HEK293 (cell line): ENCODE data around the gene VPS13D.

Source experiments
- CTCF ChIA-PET: fragments of 350-600 bp; formaldehyde crosslinking; extraction: SDS; loops from one replicate; lab custom pipeline; 2021; ENCODE audit warnings: antibody characterized with exemption; lab: Yijun Ruan, JAX
- POLR2A ChIA-PET: fragments of 300-600 bp; formaldehyde crosslinking; extraction: SDS; loops from one replicate; lab custom pipeline; 2020; ENCODE audit warnings: antibody characterized with exemption, inconsistent platforms; lab: Yijun Ruan, JAX
- H3K27ac ChIP-seq: fragments of 200-500 bp; sonication (Bioruptor generic); 2 replicates; pipeline ENCODE4 v1.5.1; 2014; ENCODE audit warnings: low read depth, low read length, control low read depth, inconsistent platforms; ENCODE audit errors: extremely low read depth
- H3K36me3 ChIP-seq, 2 experiments: fragments of 200-500 bp in 1 of 2; sonication (Bioruptor generic) in 1 of 2; 1 replicate in 1 of 2; 2 replicates in 1 of 2; pipeline ENCODE4 v1.5.1; 2014 to 2017; ENCODE audit warnings: inconsistent platforms in 2 of 2, low read length in 2 of 2; ENCODE audit not compliant: control insufficient read depth in 2 of 2, insufficient read depth in 1 of 2
- H3K4me1 ChIP-seq: fragments of 200-500 bp; sonication (Bioruptor generic); 2 replicates; pipeline ENCODE4 v1.5.1; 2014; ENCODE audit warnings: mild to moderate bottlenecking, low read length, inconsistent platforms; ENCODE audit not compliant: control insufficient read depth, insufficient read depth
- H3K4me3 ChIP-seq: 2 replicates; pipeline ENCODE4 v1.5.1; 2011; ENCODE audit warnings: low read depth, mild to moderate bottlenecking, control low read depth, low read length, moderate library complexity
- H3K9me3 ChIP-seq: fragments of 200-500 bp; sonication (Bioruptor generic); 2 replicates; pipeline ENCODE4 v1.5.1; 2014; ENCODE audit warnings: low read depth, low read length, inconsistent platforms; ENCODE audit not compliant: control insufficient read depth, insufficient read depth
- GLIS2 ChIP-seq: fragments of 450-650 bp; formaldehyde crosslinking; IDR thresholded peaks from 2 replicates; pipeline ENCODE4 v1.5.1; 2016; ENCODE audit warnings: missing biosample characterization, missing genetic modification characterization
- MEIS1 ChIP-seq: sonication (generic); formaldehyde crosslinking; IDR thresholded peaks from 2 replicates; pipeline ENCODE4 v1.8.1; 2022; ENCODE audit warnings: missing genetic modification reagents, mild to moderate bottlenecking, borderline replicate concordance
- OSR2 ChIP-seq: fragments of 450-650 bp; formaldehyde crosslinking; IDR thresholded peaks from 2 replicates; pipeline ENCODE4 v1.5.1; 2016; ENCODE audit warnings: missing biosample characterization, missing genetic modification characterization
- PRDM4 ChIP-seq: fragments of 450-650 bp; formaldehyde crosslinking; IDR thresholded peaks from 2 replicates; pipeline ENCODE4 v1.5.1; 2017; ENCODE audit warnings: missing biosample characterization, missing genetic modification characterization
- PRDM6 ChIP-seq: fragments of 450-650 bp; formaldehyde crosslinking; IDR thresholded peaks from 2 replicates; pipeline ENCODE4 v1.5.1; 2017; ENCODE audit warnings: missing biosample characterization, missing genetic modification characterization
- SP7 ChIP-seq: fragments of 450-650 bp; formaldehyde crosslinking; IDR thresholded peaks from 2 replicates; pipeline ENCODE4 v1.5.1; 2016; ENCODE audit warnings: missing biosample characterization, missing genetic modification characterization
- TRIM28 ChIP-seq: IDR thresholded peaks from 2 replicates; pipeline ENCODE4 v1.6.1; 2011; ENCODE audit warnings: low read length, control low read depth, borderline replicate concordance
- YY1 ChIP-seq: fragments of 450-650 bp; formaldehyde crosslinking; IDR thresholded peaks from 2 replicates; pipeline ENCODE4 v1.5.1; 2018; ENCODE audit warnings: missing biosample characterization, missing genetic modification characterization
- ZEB2 ChIP-seq: fragments of 450-650 bp; formaldehyde crosslinking; IDR thresholded peaks from 2 replicates; pipeline ENCODE4 v1.5.1; 2016; ENCODE audit warnings: missing biosample characterization, missing genetic modification characterization
- ZNF132 ChIP-seq: fragments of 450-650 bp; formaldehyde crosslinking; IDR thresholded peaks from 2 replicates; pipeline ENCODE4 v1.5.1; 2017; ENCODE audit warnings: missing biosample characterization, missing genetic modification characterization, borderline replicate concordance
- ZNF16 ChIP-seq: fragments of 450-650 bp; formaldehyde crosslinking; IDR thresholded peaks from 2 replicates; pipeline ENCODE4 v1.5.1; 2016; ENCODE audit warnings: low read depth, missing biosample characterization, missing genetic modification characterization
- ZNF202 ChIP-seq: fragments of 450-650 bp; formaldehyde crosslinking; IDR thresholded peaks from 2 replicates; pipeline ENCODE4 v1.5.1; 2016; ENCODE audit warnings: missing biosample characterization, missing genetic modification characterization, borderline replicate concordance
- ZNF221 ChIP-seq: fragments of 450-650 bp; formaldehyde crosslinking; IDR thresholded peaks from 2 replicates; pipeline ENCODE4 v1.5.1; 2017; ENCODE audit warnings: missing biosample characterization, missing genetic modification characterization, borderline replicate concordance
- ZNF23 ChIP-seq: fragments of 450-650 bp; formaldehyde crosslinking; IDR thresholded peaks from 2 replicates; pipeline ENCODE4 v1.5.1; 2016; ENCODE audit warnings: missing biosample characterization, missing genetic modification characterization, borderline replicate concordance
- ZNF501 ChIP-seq: fragments of 450-650 bp; formaldehyde crosslinking; IDR thresholded peaks from 2 replicates; pipeline ENCODE4 v1.5.1; 2016; ENCODE audit warnings: missing biosample characterization, missing genetic modification characterization
- ZNF600 ChIP-seq: fragments of 450-650 bp; formaldehyde crosslinking; IDR thresholded peaks from 2 replicates; pipeline ENCODE4 v1.5.1; 2016; ENCODE audit warnings: missing biosample characterization, missing genetic modification characterization
- TF ChIP-seq, protein P1 (sequence below): fragments of 450-650 bp; formaldehyde crosslinking; IDR thresholded peaks from 2 replicates; pipeline ENCODE4 v1.5.1; 2016; ENCODE audit warnings: missing biosample characterization, missing genetic modification characterization
- TF ChIP-seq, protein P2 (sequence below): fragments of 450-650 bp; formaldehyde crosslinking; conservative IDR thresholded peaks from 2 replicates; pipeline ENCODE4 v1.5.1; 2016; ENCODE audit warnings: low read depth, missing biosample characterization, missing genetic modification characterization
- TF ChIP-seq, protein P3 (sequence below): fragments of 450-650 bp; formaldehyde crosslinking; IDR thresholded peaks from 2 replicates; pipeline ENCODE4 v1.5.1; 2016; ENCODE audit warnings: missing biosample characterization, missing genetic modification characterization
- TF ChIP-seq, protein P4 (sequence below): IDR thresholded peaks from 2 replicates; pipeline ENCODE4 v1.6.1; 2011; ENCODE audit warnings: mild to moderate bottlenecking, low read depth, low read length, borderline replicate concordance

The VPS13D gene

DNA sequence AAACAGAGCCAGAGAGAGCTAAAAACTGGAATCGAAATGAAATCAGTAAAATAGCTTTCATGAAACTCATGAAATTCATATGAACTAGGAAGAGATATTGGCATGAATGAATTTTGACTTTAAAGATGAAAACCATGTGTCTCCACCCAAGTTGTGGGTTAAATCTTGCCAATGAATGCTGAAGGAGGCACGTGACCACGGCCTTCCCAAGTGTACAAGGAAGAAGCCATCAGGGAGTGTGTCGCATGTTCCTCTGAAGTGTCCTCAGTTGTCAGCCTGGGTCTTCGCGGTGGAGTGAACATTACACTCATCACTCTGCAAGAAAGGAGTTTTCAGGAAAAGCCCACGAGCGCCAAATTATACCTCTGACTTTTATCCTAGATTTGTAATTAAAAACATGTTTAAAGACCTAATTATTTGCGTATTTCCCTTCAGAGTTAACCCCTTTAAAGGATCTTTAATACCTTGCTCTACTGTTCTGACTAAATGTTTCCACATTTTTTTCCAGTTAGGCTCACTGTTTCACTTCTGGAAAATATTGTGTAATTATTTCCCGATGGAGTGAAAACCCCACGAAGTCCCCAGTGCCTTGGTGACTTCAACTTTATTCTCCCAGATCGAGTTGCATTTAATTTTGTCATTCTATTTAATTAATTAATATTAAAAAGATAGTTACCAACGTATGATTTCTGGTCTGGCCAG, 269.9 kb downstream of the VPS13D start:
- Histone ChIP-seq H3K36me3 (peaks cover 0 to 15% of the 10 kb centered on the region in 2 experiments; a peak in 1 of 3 replicates), H3K4me3 (no peak overlapping the region)
- CTCF ChIA-PET, result no interaction called here

DNA sequence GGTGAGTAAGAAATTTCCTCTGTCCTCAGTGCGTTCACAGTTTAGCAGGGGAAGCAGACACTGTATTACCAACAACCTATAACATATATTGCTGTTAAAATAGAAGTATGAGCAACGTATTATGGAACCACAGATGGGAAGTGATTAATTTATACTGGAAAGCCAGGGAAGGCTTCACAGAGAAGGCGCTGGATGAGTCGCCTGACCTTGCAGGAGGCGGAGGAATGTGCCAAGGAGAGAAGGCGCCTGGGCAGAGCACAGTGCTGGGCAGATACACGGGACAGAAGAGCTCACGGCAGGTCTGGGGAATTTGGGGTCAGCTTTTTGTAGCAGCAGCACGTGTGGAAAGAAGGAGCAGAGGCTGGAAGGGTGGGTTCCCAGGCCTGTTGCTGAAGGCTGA, 271.8 kb downstream of the VPS13D start:
- TF ChIP-seq, protein P1, sequence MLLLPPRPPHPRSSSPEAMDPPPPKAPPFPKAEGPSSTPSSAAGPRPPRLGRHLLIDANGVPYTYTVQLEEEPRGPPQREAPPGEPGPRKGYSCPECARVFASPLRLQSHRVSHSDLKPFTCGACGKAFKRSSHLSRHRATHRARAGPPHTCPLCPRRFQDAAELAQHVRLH (tag by site-specific recombination), result no peak
- TF ChIP-seq, protein P2, sequence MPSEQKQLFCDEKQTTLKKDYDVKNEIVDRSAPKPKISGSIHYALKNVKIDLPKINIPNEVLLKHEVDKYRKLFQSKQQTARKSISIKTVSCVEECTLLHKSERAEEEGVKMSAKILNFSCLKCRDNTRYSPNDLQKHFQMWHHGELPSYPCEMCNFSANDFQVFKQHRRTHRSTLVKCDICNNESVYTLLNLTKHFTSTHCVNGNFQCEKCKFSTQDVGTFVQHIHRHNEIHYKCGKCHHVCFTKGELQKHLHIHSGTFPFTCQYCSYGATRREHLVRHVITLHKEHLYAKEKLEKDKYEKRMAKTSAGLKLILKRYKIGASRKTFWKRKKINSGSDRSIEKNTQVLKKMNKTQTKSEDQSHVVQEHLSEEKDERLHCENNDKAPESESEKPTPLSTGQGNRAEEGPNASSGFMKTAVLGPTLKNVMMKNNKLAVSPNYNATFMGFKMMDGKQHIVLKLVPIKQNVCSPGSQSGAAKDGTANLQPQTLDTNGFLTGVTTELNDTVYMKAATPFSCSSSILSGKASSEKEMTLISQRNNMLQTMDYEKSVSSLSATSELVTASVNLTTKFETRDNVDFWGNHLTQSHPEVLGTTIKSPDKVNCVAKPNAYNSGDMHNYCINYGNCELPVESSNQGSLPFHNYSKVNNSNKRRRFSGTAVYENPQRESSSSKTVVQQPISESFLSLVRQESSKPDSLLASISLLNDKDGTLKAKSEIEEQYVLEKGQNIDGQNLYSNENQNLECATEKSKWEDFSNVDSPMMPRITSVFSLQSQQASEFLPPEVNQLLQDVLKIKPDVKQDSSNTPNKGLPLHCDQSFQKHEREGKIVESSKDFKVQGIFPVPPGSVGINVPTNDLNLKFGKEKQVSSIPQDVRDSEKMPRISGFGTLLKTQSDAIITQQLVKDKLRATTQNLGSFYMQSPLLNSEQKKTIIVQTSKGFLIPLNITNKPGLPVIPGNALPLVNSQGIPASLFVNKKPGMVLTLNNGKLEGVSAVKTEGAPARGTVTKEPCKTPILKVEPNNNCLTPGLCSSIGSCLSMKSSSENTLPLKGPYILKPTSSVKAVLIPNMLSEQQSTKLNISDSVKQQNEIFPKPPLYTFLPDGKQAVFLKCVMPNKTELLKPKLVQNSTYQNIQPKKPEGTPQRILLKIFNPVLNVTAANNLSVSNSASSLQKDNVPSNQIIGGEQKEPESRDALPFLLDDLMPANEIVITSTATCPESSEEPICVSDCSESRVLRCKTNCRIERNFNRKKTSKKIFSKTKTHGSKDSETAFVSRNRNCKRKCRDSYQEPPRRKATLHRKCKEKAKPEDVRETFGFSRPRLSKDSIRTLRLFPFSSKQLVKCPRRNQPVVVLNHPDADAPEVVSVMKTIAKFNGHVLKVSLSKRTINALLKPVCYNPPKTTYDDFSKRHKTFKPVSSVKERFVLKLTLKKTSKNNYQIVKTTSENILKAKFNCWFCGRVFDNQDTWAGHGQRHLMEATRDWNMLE (tag by site-specific recombination), result no peak
- TF ChIP-seq SP7, result no peak
- TF ChIP-seq ZNF202 (tag by site-specific recombination), result no peak
- TF ChIP-seq ZNF23 (tag by site-specific recombination), result no peak
- no peak for TF ChIP-seq ZNF600 (tag by site-specific recombination)
- ChIA-PET CTCF (interaction anchor here (0.6 to 0.7 kb wide), 2 partner anchors 8 to 48 kb away, joined by 3 to 4 read pairs; no protein-coding TSS in a partner anchor), POLR2A (interaction anchor here (0.5 kb wide), 1 partner anchor 113 kb away, joined by 3 read pairs; no protein-coding TSS in a partner anchor)
- Histone ChIP-seq H3K4me1 (no peaks in the 10 kb centered on the region), H3K4me3 (no peak overlapping the region), H3K36me3 (peaks cover 0 to 16% of the 10 kb centered on the region in 2 experiments; a peak in 1 of 3 replicates), H3K9me3 (no peaks in the 10 kb centered on the region), H3K27ac (no peak overlapping the region)

More for the DNA sequence above, 269.9 kb downstream of the VPS13D start:
- Histone ChIP-seq H3K9me3 (no peaks in the 10 kb centered on the region), H3K27ac (no peak overlapping the region), H3K4me1 (no peaks in the 10 kb centered on the region)
- TF ChIP-seq MEIS1 (CRISPR knock-in tag), result no peak
- no peak for TF ChIP-seq ZEB2
- no peak for TF ChIP-seq ZNF16 (tag by site-specific recombination)
- no peak for TF ChIP-seq YY1
- TF ChIP-seq, protein P1 (tag by site-specific recombination), result no peak
- TF ChIP-seq PRDM6 (tag by site-specific recombination), result no peak
- no peak for TF ChIP-seq PRDM4 (tag by site-specific recombination)
- TF ChIP-seq, protein P3, sequence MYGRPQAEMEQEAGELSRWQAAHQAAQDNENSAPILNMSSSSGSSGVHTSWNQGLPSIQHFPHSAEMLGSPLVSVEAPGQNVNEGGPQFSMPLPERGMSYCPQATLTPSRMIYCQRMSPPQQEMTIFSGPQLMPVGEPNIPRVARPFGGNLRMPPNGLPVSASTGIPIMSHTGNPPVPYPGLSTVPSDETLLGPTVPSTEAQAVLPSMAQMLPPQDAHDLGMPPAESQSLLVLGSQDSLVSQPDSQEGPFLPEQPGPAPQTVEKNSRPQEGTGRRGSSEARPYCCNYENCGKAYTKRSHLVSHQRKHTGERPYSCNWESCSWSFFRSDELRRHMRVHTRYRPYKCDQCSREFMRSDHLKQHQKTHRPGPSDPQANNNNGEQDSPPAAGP (tag by site-specific recombination), result no peak
- TF ChIP-seq, protein P4, sequence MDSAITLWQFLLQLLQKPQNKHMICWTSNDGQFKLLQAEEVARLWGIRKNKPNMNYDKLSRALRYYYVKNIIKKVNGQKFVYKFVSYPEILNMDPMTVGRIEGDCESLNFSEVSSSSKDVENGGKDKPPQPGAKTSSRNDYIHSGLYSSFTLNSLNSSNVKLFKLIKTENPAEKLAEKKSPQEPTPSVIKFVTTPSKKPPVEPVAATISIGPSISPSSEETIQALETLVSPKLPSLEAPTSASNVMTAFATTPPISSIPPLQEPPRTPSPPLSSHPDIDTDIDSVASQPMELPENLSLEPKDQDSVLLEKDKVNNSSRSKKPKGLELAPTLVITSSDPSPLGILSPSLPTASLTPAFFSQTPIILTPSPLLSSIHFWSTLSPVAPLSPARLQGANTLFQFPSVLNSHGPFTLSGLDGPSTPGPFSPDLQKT, result no peak
- no peak for TF ChIP-seq SP7
- TF ChIP-seq OSR2 (tag by site-specific recombination), result no peak
- TF ChIP-seq ZNF221 (tag by site-specific recombination), result no peak
- TF ChIP-seq TRIM28, result no peak
- no peak for TF ChIP-seq ZNF501 (tag by site-specific recombination)
- no peak for TF ChIP-seq GLIS2
- no peak for TF ChIP-seq ZNF132
- POLR2A ChIA-PET, result no interaction called here
